Loucy (cell line): ENCODE data around the gene ARAF.

Experiments used
- H2AFZ ChIP-seq: fragments of 200-600 bp; sonication (generic); 2 replicates; pipeline ENCODE4 v1.6.0; 2016; ENCODE audit warnings: antibody characterized with exemption, mild to moderate bottlenecking, low read length, moderate library complexity
- H3F3A ChIP-seq: fragments of 200-600 bp; 2 replicates; pipeline ENCODE4 v1.6.0; 2016; ENCODE audit warnings: antibody characterized with exemption, low read depth, mild to moderate bottlenecking
- H3K27me3 ChIP-seq: fragments of 200-600 bp; sonication (generic); 2 replicates; pipeline ENCODE4 v1.6.1; 2014; ENCODE audit warnings: low read length, mild to moderate bottlenecking; ENCODE audit not compliant: insufficient read depth, poor library complexity, severe bottlenecking
- H3K36me3 ChIP-seq: fragments of 200-600 bp; sonication (generic); 2 replicates; pipeline ENCODE4 v1.6.1; 2016; ENCODE audit warnings: low read length; ENCODE audit not compliant: insufficient read depth
- H3K4me1 ChIP-seq: fragments of 200-600 bp; sonication (generic); 2 replicates; pipeline ENCODE4 v1.5.1; 2014; ENCODE audit warnings: low read length, mild to moderate bottlenecking; ENCODE audit not compliant: insufficient read depth, poor library complexity, severe bottlenecking
- H3K4me2 ChIP-seq: fragments of 200-600 bp; sonication (generic); 2 replicates; pipeline ENCODE4 v1.6.0; 2014; ENCODE audit warnings: antibody characterized with exemption, low read length, low read depth, mild to moderate bottlenecking; ENCODE audit not compliant: poor library complexity, severe bottlenecking
- H3K4me3 ChIP-seq: fragments of 200-600 bp; sonication (generic); 2 replicates; pipeline ENCODE4 v1.5.1; 2014; ENCODE audit warnings: low read length, mild to moderate bottlenecking, mixed read lengths; ENCODE audit not compliant: poor library complexity, severe bottlenecking
- H3K79me2 ChIP-seq: fragments of 200-600 bp; sonication (generic); 2 replicates; pipeline ENCODE4 v1.6.1; 2014; ENCODE audit warnings: low read length; ENCODE audit not compliant: insufficient read depth
- H3K9ac ChIP-seq: fragments of 200-600 bp; sonication (generic); 2 replicates; pipeline ENCODE4 v1.6.0; 2014; ENCODE audit warnings: mild to moderate bottlenecking, low read depth, low read length, moderate library complexity; ENCODE audit not compliant: poor library complexity, severe bottlenecking
- H3K9me2 ChIP-seq: fragments of 200-600 bp; sonication (generic); replicated peaks from 2 replicates; pipeline ENCODE4 v1.6.1; 2016; ENCODE audit warnings: low read depth, low read length, mixed read lengths
- H3K9me3 ChIP-seq: fragments of 200-600 bp; sonication (generic); 2 replicates; pipeline ENCODE4 v1.6.1; 2014; ENCODE audit warnings: mild to moderate bottlenecking, antibody characterized with exemption, low read length, low read depth; ENCODE audit not compliant: insufficient read depth
- H4K20me1 ChIP-seq: fragments of 200-600 bp; sonication (generic); 2 replicates; pipeline ENCODE4 v1.6.0; 2014; ENCODE audit warnings: antibody characterized with exemption, low read length, mild to moderate bottlenecking; ENCODE audit not compliant: insufficient read depth, poor library complexity, severe bottlenecking
- EZH2phosphoT487 ChIP-seq: fragments of 200-600 bp; IDR thresholded peaks from 2 replicates; pipeline ENCODE4 v1.6.1; 2018; ENCODE audit warnings: antibody characterized with exemption, mild to moderate bottlenecking, moderate library complexity, borderline replicate concordance
- TF ChIP-seq, protein P1 (sequence below): fragments of 200-600 bp; sonication (generic); conservative IDR thresholded peaks from 2 replicates; pipeline ENCODE4 v1.5.1; 2014; ENCODE audit warnings: mild to moderate bottlenecking, antibody characterized with exemption, low read length

ARAF gene

GRCh38 chrX:47523713-47524166, 37.3 kb upstream of the ARAF start:
- Histone ChIP-seq H3K79me2 (no peaks in the 10 kb centered on the region), H3K4me3 (peak overlapping the region; percentile 75), H3K36me3 (no peaks in the 10 kb centered on the region), H3K9me2 (no peaks in the 10 kb centered on the region), H3K4me1 (peaks cover 3% of the 10 kb centered on the region), H3K9me3 (no peaks in the 10 kb centered on the region), H4K20me1 (no peaks in the 10 kb centered on the region), H3K4me2 (peak overlapping the region; percentile 85), H3K27me3 (no peaks in the 10 kb centered on the region), H2AFZ (peak overlapping the region; percentile 93), H3F3A (no peaks in the 10 kb centered on the region), H3K9ac (peak overlapping the region; percentile 76)
- no peak for TF ChIP-seq EZH2phosphoT487
- TF ChIP-seq, protein P1, sequence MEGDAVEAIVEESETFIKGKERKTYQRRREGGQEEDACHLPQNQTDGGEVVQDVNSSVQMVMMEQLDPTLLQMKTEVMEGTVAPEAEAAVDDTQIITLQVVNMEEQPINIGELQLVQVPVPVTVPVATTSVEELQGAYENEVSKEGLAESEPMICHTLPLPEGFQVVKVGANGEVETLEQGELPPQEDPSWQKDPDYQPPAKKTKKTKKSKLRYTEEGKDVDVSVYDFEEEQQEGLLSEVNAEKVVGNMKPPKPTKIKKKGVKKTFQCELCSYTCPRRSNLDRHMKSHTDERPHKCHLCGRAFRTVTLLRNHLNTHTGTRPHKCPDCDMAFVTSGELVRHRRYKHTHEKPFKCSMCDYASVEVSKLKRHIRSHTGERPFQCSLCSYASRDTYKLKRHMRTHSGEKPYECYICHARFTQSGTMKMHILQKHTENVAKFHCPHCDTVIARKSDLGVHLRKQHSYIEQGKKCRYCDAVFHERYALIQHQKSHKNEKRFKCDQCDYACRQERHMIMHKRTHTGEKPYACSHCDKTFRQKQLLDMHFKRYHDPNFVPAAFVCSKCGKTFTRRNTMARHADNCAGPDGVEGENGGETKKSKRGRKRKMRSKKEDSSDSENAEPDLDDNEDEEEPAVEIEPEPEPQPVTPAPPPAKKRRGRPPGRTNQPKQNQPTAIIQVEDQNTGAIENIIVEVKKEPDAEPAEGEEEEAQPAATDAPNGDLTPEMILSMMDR = no peak

- Histone ChIP-seq H3F3A (no peaks in the 10 kb centered on the region), H4K20me1 (no peaks in the 10 kb centered on the region), H3K9ac (no peak overlapping the region), H2AFZ (no peak overlapping the region), H3K79me2 (no peaks in the 10 kb centered on the region), H3K4me1 (no peaks in the 10 kb centered on the region), H3K9me3 (no peaks in the 10 kb centered on the region), H3K9me2 (no peaks in the 10 kb centered on the region), H3K36me3 (no peaks in the 10 kb centered on the region), H3K27me3 (no peaks in the 10 kb centered on the region), H3K4me3 (no peak overlapping the region), H3K4me2 (no peak overlapping the region)
- TF ChIP-seq, protein P1 = no peak
- no peak for TF ChIP-seq EZH2phosphoT487
Observed at GRCh38 chrX:47529548-47529947, 31.5 kb upstream of the ARAF start.

GRCh38 chrX:47530049-47530448, 31.0 kb upstream of the ARAF start:
- Histone ChIP-seq H3F3A (no peaks in the 10 kb centered on the region), H2AFZ (no peak overlapping the region; the same call in 1 of the 2 replicates), H3K27me3 (no peaks in the 10 kb centered on the region), H3K9me2 (no peaks in the 10 kb centered on the region), H3K4me1 (no peaks in the 10 kb centered on the region), H3K4me3 (no peak overlapping the region), H3K36me3 (no peaks in the 10 kb centered on the region), H3K9me3 (no peaks in the 10 kb centered on the region), H4K20me1 (no peaks in the 10 kb centered on the region), H3K4me2 (no peak overlapping the region), H3K79me2 (no peaks in the 10 kb centered on the region), H3K9ac (no peak overlapping the region)
- no peak for TF ChIP-seq EZH2phosphoT487
- TF ChIP-seq, protein P1 = no peak
